H1 (cell line): ENCODE results near the gene HES4. TPM values are rescaled to one million over a fixed set of nuclear protein-coding genes. Genes with fewer than 3 reads are reported as not detected.

ENCODE experiments used
- ATF3 ChIP-seq: IDR thresholded peaks from 2 replicates; pipeline ENCODE4 v1.6.1; 2011; ENCODE audit warnings: low read depth, mild to moderate bottlenecking, low read length; ENCODE audit not compliant: insufficient read depth
- FOSL1 ChIP-seq: IDR thresholded peaks from 2 replicates; pipeline ENCODE4 v1.6.1; 2011; ENCODE audit warnings: mild to moderate bottlenecking, low read depth, low read length, moderate library complexity; ENCODE audit not compliant: insufficient read depth
- HDAC6 ChIP-seq: IDR thresholded peaks from one replicate; pipeline ENCODE4 v1.7.1; 2012; ENCODE audit warnings: low read depth, mild to moderate bottlenecking, inconsistent platforms, low read length, moderate library complexity
- MAX ChIP-seq: IDR thresholded peaks from 2 replicates; pipeline ENCODE4 v1.6.1; 2012; ENCODE audit warnings: inconsistent platforms
- POLR2A ChIP-seq, 2 experiments: IDR thresholded peaks; 1 replicate in 1 of 2; 2 replicates in 1 of 2; pipeline ENCODE4 v1.6.1; 2011; ENCODE audit warnings: low read depth in 2 of 2, low read length in 2 of 2, mild to moderate bottlenecking in 2 of 2; ENCODE audit errors: control extremely low read depth in 1 of 2
- POLR2AphosphoS5 ChIP-seq: IDR thresholded peaks from 2 replicates; pipeline ENCODE4 v1.6.1; 2011; ENCODE audit warnings: low read depth, low read length
- SP1 ChIP-seq: IDR thresholded peaks from 2 replicates; pipeline ENCODE4 v1.6.1; 2011; ENCODE audit warnings: low read depth, low read length
- SUZ12 ChIP-seq: fragments of 200-600 bp; sonication (generic); IDR thresholded peaks from 2 replicates; pipeline ENCODE4 v1.6.1; 2012; ENCODE audit warnings: mild to moderate bottlenecking, inconsistent platforms, low read length, moderate library complexity, mixed read lengths
- TCF12 ChIP-seq: IDR thresholded peaks from 2 replicates; pipeline ENCODE4 v1.6.1; 2011; ENCODE audit warnings: low read depth, mild to moderate bottlenecking, low read length
- ZNF274 ChIP-seq: IDR thresholded peaks from 2 replicates; pipeline ENCODE4 v1.7.0; 2012; ENCODE audit warnings: low read length, borderline replicate concordance; ENCODE audit errors: extremely low read depth
- polyA plus RNA-seq, 7 experiments: library from polyadenylated mRNA; depleted of rRNA in 3 of 7; stranded (reverse) in 5 of 7; unstranded in 2 of 7; fragments of >200 nt in 5 of 7; fragments of 200-250 nt in 2 of 7; gene quantifications; 1 replicate in 5 of 7; 2 replicates in 1 of 7; 4 replicates in 1 of 7; pipeline versions ENCODE4 v1.2.1 to v1.2.3, GENCODE V29; 2011 to 2013; ENCODE audit warnings: missing spikeins in 2 of 7, mixed read lengths in 2 of 7
- total RNA-seq: library from RNA; stranded (reverse); fragmentation: NEBNext Ultra II Directional; extraction: Animal tissue kit (Norgen Biotek cat#: 25700); gene quantifications from 2 replicates; pipeline ENCODE4 v1.2.1, GENCODE V29; 2021
- TF ChIP-seq, protein P1 (sequence below): fragments of 300-600 bp; sonication (generic); IDR thresholded peaks from 2 replicates; pipeline ENCODE4 v1.7.1; 2012; ENCODE audit warnings: low read length, moderate library complexity, mild to moderate bottlenecking, inconsistent platforms; ENCODE audit not compliant: insufficient replicate concordance

Gene HES4
- total and polyA plus RNA-seq, 2 of the 8 experiments (the other 6 are each of a cell fraction or from before 2014, with no cell fraction given) = 2.8 to 3.5 TPM

GRCh38 chr1:1024149-1024770 lies 24.4 kb upstream of the HES4 start (continued):
- TF ChIP-seq, protein P1, sequence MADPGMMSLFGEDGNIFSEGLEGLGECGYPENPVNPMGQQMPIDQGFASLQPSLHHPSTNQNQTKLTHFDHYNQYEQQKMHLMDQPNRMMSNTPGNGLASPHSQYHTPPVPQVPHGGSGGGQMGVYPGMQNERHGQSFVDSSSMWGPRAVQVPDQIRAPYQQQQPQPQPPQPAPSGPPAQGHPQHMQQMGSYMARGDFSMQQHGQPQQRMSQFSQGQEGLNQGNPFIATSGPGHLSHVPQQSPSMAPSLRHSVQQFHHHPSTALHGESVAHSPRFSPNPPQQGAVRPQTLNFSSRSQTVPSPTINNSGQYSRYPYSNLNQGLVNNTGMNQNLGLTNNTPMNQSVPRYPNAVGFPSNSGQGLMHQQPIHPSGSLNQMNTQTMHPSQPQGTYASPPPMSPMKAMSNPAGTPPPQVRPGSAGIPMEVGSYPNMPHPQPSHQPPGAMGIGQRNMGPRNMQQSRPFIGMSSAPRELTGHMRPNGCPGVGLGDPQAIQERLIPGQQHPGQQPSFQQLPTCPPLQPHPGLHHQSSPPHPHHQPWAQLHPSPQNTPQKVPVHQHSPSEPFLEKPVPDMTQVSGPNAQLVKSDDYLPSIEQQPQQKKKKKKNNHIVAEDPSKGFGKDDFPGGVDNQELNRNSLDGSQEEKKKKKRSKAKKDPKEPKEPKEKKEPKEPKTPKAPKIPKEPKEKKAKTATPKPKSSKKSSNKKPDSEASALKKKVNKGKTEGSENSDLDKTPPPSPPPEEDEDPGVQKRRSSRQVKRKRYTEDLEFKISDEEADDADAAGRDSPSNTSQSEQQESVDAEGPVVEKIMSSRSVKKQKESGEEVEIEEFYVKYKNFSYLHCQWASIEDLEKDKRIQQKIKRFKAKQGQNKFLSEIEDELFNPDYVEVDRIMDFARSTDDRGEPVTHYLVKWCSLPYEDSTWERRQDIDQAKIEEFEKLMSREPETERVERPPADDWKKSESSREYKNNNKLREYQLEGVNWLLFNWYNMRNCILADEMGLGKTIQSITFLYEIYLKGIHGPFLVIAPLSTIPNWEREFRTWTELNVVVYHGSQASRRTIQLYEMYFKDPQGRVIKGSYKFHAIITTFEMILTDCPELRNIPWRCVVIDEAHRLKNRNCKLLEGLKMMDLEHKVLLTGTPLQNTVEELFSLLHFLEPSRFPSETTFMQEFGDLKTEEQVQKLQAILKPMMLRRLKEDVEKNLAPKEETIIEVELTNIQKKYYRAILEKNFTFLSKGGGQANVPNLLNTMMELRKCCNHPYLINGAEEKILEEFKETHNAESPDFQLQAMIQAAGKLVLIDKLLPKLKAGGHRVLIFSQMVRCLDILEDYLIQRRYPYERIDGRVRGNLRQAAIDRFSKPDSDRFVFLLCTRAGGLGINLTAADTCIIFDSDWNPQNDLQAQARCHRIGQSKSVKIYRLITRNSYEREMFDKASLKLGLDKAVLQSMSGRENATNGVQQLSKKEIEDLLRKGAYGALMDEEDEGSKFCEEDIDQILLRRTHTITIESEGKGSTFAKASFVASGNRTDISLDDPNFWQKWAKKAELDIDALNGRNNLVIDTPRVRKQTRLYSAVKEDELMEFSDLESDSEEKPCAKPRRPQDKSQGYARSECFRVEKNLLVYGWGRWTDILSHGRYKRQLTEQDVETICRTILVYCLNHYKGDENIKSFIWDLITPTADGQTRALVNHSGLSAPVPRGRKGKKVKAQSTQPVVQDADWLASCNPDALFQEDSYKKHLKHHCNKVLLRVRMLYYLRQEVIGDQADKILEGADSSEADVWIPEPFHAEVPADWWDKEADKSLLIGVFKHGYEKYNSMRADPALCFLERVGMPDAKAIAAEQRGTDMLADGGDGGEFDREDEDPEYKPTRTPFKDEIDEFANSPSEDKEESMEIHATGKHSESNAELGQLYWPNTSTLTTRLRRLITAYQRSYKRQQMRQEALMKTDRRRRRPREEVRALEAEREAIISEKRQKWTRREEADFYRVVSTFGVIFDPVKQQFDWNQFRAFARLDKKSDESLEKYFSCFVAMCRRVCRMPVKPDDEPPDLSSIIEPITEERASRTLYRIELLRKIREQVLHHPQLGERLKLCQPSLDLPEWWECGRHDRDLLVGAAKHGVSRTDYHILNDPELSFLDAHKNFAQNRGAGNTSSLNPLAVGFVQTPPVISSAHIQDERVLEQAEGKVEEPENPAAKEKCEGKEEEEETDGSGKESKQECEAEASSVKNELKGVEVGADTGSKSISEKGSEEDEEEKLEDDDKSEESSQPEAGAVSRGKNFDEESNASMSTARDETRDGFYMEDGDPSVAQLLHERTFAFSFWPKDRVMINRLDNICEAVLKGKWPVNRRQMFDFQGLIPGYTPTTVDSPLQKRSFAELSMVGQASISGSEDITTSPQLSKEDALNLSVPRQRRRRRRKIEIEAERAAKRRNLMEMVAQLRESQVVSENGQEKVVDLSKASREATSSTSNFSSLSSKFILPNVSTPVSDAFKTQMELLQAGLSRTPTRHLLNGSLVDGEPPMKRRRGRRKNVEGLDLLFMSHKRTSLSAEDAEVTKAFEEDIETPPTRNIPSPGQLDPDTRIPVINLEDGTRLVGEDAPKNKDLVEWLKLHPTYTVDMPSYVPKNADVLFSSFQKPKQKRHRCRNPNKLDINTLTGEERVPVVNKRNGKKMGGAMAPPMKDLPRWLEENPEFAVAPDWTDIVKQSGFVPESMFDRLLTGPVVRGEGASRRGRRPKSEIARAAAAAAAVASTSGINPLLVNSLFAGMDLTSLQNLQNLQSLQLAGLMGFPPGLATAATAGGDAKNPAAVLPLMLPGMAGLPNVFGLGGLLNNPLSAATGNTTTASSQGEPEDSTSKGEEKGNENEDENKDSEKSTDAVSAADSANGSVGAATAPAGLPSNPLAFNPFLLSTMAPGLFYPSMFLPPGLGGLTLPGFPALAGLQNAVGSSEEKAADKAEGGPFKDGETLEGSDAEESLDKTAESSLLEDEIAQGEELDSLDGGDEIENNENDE = no peak
- TF ChIP-seq MAX (no peak), TCF12 (no peak), HDAC6 (no peak), ATF3 (no peak), POLR2AphosphoS5 (no peak), FOSL1 (no peak), SUZ12 (no peak), SP1 (no peak), ZNF274 (no peak), POLR2A (IDR thresholded peaks at IDR 0.05; ENCODE audit: control extremely low read depth in 1 of 2, low read depth in 2 of 2, low read length in 2 of 2) (peak in 1 of 2 experiments; percentile 44; a peak in 1 of 3 replicates)
